Heart right ventricle (tissue), 16 donors: ENCODE measurements around the gene TBX1. TPM values are rescaled to one million over a fixed set of nuclear protein-coding genes. Genes with fewer than 3 reads are reported as not detected.

Experiments
- ATAC-seq, 8 donors: fragments of 200-7000 bp; cut with Tn5 transposase; one replicate each; pipeline ENCODE4 v1.9.1; 2020; ENCODE audit warnings: mild to moderate bottlenecking in 8 of 8, moderate library complexity in 8 of 8, moderate number of reproducible peaks in 1 of 8
- DNase-seq, 2 donors: peaks; one replicate each; pipeline ENCODE4 v3.0.0-alpha.2; 2020
- H3K27ac ChIP-seq, 10 donors: fragments of 200-600 bp; sonication (generic) in 2 of 10; one replicate each; pipeline versions ENCODE4 v1.5.0 to v1.8.0; 2020 to 2022; ENCODE audit warnings: mild to moderate bottlenecking in 3 of 10
- H3K27me3 ChIP-seq, 7 donors: fragments of 200-600 bp; one replicate each; pipeline ENCODE4 v1.8.0; 2021 to 2022; ENCODE audit warnings: mild to moderate bottlenecking in 2 of 7
- H3K36me3 ChIP-seq, 9 donors: fragments of 200-600 bp; sonication (generic) in 1 of 9; one replicate each; pipeline versions ENCODE4 v1.5.0 to v1.8.0; 2020 to 2022; ENCODE audit warnings: mild to moderate bottlenecking in 2 of 9
- H3K4me1 ChIP-seq, 9 donors: fragments of 200-600 bp; sonication (generic) in 1 of 9; one replicate each; pipeline versions ENCODE4 v1.5.0 to v1.8.0; 2020 to 2022; ENCODE audit warnings: mild to moderate bottlenecking in 4 of 9
- H3K4me3 ChIP-seq, 10 donors: fragments of 200-600 bp; sonication (generic) in 2 of 10; one replicate each; pipeline versions ENCODE4 v1.5.0 to v1.8.0; 2020 to 2022; ENCODE audit warnings: mild to moderate bottlenecking in 7 of 10, moderate library complexity in 2 of 10
- H3K9me3 ChIP-seq, 11 donors: fragments of 200-600 bp in 10 of 11; sonication (generic) in 2 of 11; one replicate each; pipeline versions ENCODE4 v1.5.0 to v1.8.0; 2013 to 2022; ENCODE audit warnings: mild to moderate bottlenecking in 2 of 11, control low read depth in 1 of 11, moderate library complexity in 1 of 11
- WGBS, 2 donors: extraction: QIAGEN DNeasy Blood & Tissue Kit; methylation state at CpG; one replicate each; pipeline ENCODE4 v1.1.7; 2013; ENCODE audit warnings: inconsistent platforms in 1 of 2; 5-methylcytosine and 5-hydroxymethylcytosine counted together
- intact Hi-C, 10 donors: fragments of 100-400 bp; cut with DNase I; formaldehyde crosslinking; loops; one replicate each; pipeline versions ENCODE4 v1.11.1 to v1.14.2; 2022
- polyA plus RNA-seq, 2 donors: library from polyadenylated mRNA; stranded (reverse); fragments of 200-250 nt; gene quantifications; one replicate each; pipeline ENCODE4 v1.2.3, GENCODE V29; 2013
- total RNA-seq, 10 donors: library from RNA; stranded (reverse); fragmentation: NEBNext Ultra II Directional in 3 of 10; extraction: Animal tissue kit (Norgen Biotek cat#: 25700) in 3 of 10; gene quantifications; one replicate each; pipeline versions ENCODE4 v1.2.1 to v1.2.4, GENCODE V29; 2021 to 2023
- TF ChIP-seq, protein P1 (sequence below), 9 donors: fragments of 200-600 bp; sonication (generic) in 2 of 9; IDR thresholded peaks; one replicate each; pipeline versions ENCODE4 v1.5.0 to v1.8.0; 2021 to 2022; ENCODE audit warnings: antibody characterized with exemption in 9 of 9, mild to moderate bottlenecking in 5 of 9, moderate library complexity in 1 of 9
- donor health status: Arrhythmogenic right ventricular cardiomyopathy.
- donor health status: ischemic (EF 13 %, LVEDD 7.1; RV severe dilation, severe dysfunction).
- donor health status: healthy with polysubstance abuse.
- donor health status: DM: no; HTN: yes; CAD: no.
- donor health status: DM: no; HTN: no; CAD: no.
- donor health status: ischemic (EF 25% LVEDD 6.9; RV normal size, moderate dysfunction).
- donor health status: ischemic (EF 25% LVEDD 5.7; RV mildly dilated, moderate dysfunction).
- donor health status: healthy.
- donor health status: DM: yes; HTN: yes; CAD: no.
- donor health status: Ischemic cardiomyopathy.
- donor health status: ischemic (EF 35%, LVEDD 5.7; RV mildly dilated, moderate dysfunction).
- donor health status: nonischemic (EF 11% LVEDD 7.7; RV severe dilation, severe dysfunction).
- donor health status: DM: yes; HTN: yes; CAD: no.
- donor health status: PGD.
- donor health status: ischemic (EF 29% LVEDD 5.4; RV normal size, mild dysfunction).
- donor health status: nonischemic (EF 23%, LVEDD 6.1; RV moderate dilation, normal function).

Gene TBX1
- total and polyA plus RNA-seq, 12 donors = 0.53 to 1.8 (median 0.98) TPM

- no peak overlapping the region for H3K4me3 ChIP-seq
- peaks cover 5 to 21% (median 10%) of the 10 kb centered on the region in 9 donors for H3K4me1 ChIP-seq
- 84 to 86% methylated on average over 12 of the region's 12 CpGs for WGBS, 2 donors
- TF ChIP-seq, protein P1, sequence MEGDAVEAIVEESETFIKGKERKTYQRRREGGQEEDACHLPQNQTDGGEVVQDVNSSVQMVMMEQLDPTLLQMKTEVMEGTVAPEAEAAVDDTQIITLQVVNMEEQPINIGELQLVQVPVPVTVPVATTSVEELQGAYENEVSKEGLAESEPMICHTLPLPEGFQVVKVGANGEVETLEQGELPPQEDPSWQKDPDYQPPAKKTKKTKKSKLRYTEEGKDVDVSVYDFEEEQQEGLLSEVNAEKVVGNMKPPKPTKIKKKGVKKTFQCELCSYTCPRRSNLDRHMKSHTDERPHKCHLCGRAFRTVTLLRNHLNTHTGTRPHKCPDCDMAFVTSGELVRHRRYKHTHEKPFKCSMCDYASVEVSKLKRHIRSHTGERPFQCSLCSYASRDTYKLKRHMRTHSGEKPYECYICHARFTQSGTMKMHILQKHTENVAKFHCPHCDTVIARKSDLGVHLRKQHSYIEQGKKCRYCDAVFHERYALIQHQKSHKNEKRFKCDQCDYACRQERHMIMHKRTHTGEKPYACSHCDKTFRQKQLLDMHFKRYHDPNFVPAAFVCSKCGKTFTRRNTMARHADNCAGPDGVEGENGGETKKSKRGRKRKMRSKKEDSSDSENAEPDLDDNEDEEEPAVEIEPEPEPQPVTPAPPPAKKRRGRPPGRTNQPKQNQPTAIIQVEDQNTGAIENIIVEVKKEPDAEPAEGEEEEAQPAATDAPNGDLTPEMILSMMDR (IDR thresholded peaks at IDR 0.05) = no peak
- no peak for ATAC-seq
- DNase-seq = no peak
- H3K9me3 ChIP-seq = no peaks in the 10 kb centered on the region
- no peaks in the 10 kb centered on the region for H3K36me3 ChIP-seq
- H3K27me3 ChIP-seq = peaks cover 0 to 14% (median 4%) of the 10 kb centered on the region in 7 donors
- no peak overlapping the region for H3K27ac ChIP-seq
- intact Hi-C loops = no loop called here
Measured at GRCh38 chr22:19747551-19747950, 13.0 kb upstream of the TBX1 start.

- no peak for ATAC-seq
- WGBS, 2 donors = 76 to 88% methylated on average over 4 of the region's 4 CpGs
- Histone ChIP-seq H3K27me3 (peaks cover under 1 to 20% (median 7%) of the 10 kb centered on the region in 7 donors), H3K27ac (no peak overlapping the region), H3K4me3 (no peak overlapping the region), H3K4me1 (peaks cover 5 to 21% (median 10%) of the 10 kb centered on the region in 9 donors), H3K9me3 (no peaks in the 10 kb centered on the region), H3K36me3 (no peaks in the 10 kb centered on the region)
- DNase-seq = no peak
- TF ChIP-seq, protein P1 (IDR thresholded peaks at IDR 0.05) = no peak
- intact Hi-C loops = no loop called here
Measured at GRCh38 chr22:19748139-19748538, 12.4 kb upstream of the TBX1 start.

GRCh38 chr22:19748991-19749664 is 11.4 kb upstream of the TBX1 start:
- Histone ChIP-seq H3K27me3 (peaks cover 5 to 30% (median 17%) of the 10 kb centered on the region in 7 donors), H3K27ac (no peak overlapping the region), H3K9me3 (no peaks in the 10 kb centered on the region), H3K4me3 (no peak overlapping the region), H3K4me1 (peaks cover 5 to 21% (median 10%) of the 10 kb centered on the region in 9 donors), H3K36me3 (no peaks in the 10 kb centered on the region)
- TF ChIP-seq, protein P1 (IDR thresholded peaks at IDR 0.05) = no peak
- 71 to 79% methylated on average over 15 of the region's 15 CpGs for WGBS, 2 donors
- no peak for DNase-seq
- ATAC-seq = no peak
- intact Hi-C loops = no loop called here

DNA sequence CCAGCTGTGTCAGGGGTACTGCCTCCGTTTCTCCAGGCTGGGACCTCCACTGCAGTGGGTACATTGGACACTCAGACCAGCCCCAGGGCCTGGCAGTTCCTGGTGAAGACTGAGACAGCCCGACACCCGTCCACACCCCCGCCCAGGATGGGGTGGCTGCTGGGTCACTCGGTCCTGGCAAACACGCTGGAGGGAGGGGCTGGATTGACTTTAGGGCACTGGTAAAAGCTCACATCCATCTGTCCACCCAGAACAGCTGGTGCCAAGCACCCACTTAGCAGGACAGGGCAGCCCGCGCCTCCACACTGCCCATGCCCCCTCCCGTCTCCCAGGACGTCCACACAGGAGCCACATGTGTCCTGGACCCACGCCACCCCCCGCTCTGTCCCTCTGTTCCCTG is 10.7 kb upstream of the TBX1 start:
- DNase-seq (no peak), ATAC-seq (no peak)
- TF ChIP-seq, protein P1 (IDR thresholded peaks at IDR 0.05) = no peak
- no peak overlapping the region for H3K27ac ChIP-seq
- no peak overlapping the region for H3K4me3 ChIP-seq
- WGBS, 2 donors = 84 to 91% methylated on average over 12 of the region's 12 CpGs
- intact Hi-C loops = loop anchor here in 2 of 10 donors (10.0 kb wide), 2 partner anchors 55 to 95 kb away; no protein-coding TSS in a partner anchor
- no peaks in the 10 kb centered on the region for H3K36me3 ChIP-seq
- H3K4me1 ChIP-seq = peaks cover 5 to 16% (median 10%) of the 10 kb centered on the region in 9 donors
- no peaks in the 10 kb centered on the region for H3K9me3 ChIP-seq
- peaks cover 13 to 37% (median 24%) of the 10 kb centered on the region in 7 donors for H3K27me3 ChIP-seq
